Activated naive CD4-positive, alpha-beta T cell treated with Interleukin-2 at 50 U/mL for 16 hours (primary cell): ENCODE results near the gene MICAL3.

ENCODE experiments used
- DNase-seq: peaks from one replicate; pipeline ENCODE4 v3.0.0-alpha.2; 2020

The MICAL3 gene

GRCh38 chr22:17830043-17830961 is 194.1 kb downstream of the MICAL3 start:
- peak; percentile 82 for DNase-seq

- DNase-seq = no peak
Observed at GRCh38 chr22:17829695-17830042, 194.7 kb downstream of the MICAL3 start.

GRCh38 chr22:17828502-17829080 is 195.8 kb downstream of the MICAL3 start:
- no peak for DNase-seq

- no peak for DNase-seq
Observed at GRCh38 chr22:17827466-17827865, 196.9 kb downstream of the MICAL3 start.

GRCh38 chr22:17825876-17826550 is 198.3 kb downstream of the MICAL3 start:
- DNase-seq = no peak

GRCh38 chr22:17824457-17824856 is 199.9 kb downstream of the MICAL3 start:
- DNase-seq = no peak

- no peak for DNase-seq
Observed at GRCh38 chr22:17823964-17824363, 200.4 kb downstream of the MICAL3 start.

- DNase-seq = no peak
Observed at GRCh38 chr22:17823226-17823625, 201.1 kb downstream of the MICAL3 start.

GRCh38 chr22:17822087-17822486 is 202.3 kb downstream of the MICAL3 start:
- DNase-seq = no peak

- DNase-seq = no peak
Observed at GRCh38 chr22:17820879-17821439, 203.4 kb downstream of the MICAL3 start.

- DNase-seq = no peak
Observed at GRCh38 chr22:17818649-17819048, 205.7 kb downstream of the MICAL3 start.

- DNase-seq = no peak
Observed at GRCh38 chr22:17818180-17818579, 206.2 kb downstream of the MICAL3 start.

GRCh38 chr22:17817511-17818065 is 206.8 kb downstream of the MICAL3 start:
- no peak for DNase-seq

GRCh38 chr22:17817079-17817478 is 207.3 kb downstream of the MICAL3 start:
- DNase-seq = no peak

- no peak for DNase-seq
Observed at GRCh38 chr22:17816649-17817048, 207.7 kb downstream of the MICAL3 start.

- DNase-seq = no peak
Observed at GRCh38 chr22:17815703-17816254, 208.6 kb downstream of the MICAL3 start.

GRCh38 chr22:17814830-17815229 is 209.5 kb downstream of the MICAL3 start:
- DNase-seq = no peak

- DNase-seq = no peak
Observed at GRCh38 chr22:17814084-17814483, 210.3 kb downstream of the MICAL3 start.

GRCh38 chr22:17811119-17811518 is 213.2 kb downstream of the MICAL3 start:
- no peak for DNase-seq

GRCh38 chr22:17810570-17811116 is 213.7 kb downstream of the MICAL3 start:
- DNase-seq = no peak

- no peak for DNase-seq
Observed at GRCh38 chr22:17808693-17809403, 215.5 kb downstream of the MICAL3 start.
